GM23338 (cell line): ENCODE data around the gene CD300A. TPM values are rescaled to one million over a fixed set of nuclear protein-coding genes. Genes with fewer than 3 reads are reported as not detected.

Experiments
- ATAC-seq: fragments of 200-7000 bp; cut with Tn5 transposase; 3 replicates; pipeline ENCODE4 v1.9.1; 2020
- DNase-seq: peaks from one replicate; pipeline ENCODE4 v3.0.0-alpha.2; 2015; ENCODE audit warnings: low spot score
- H2AFZ ChIP-seq: fragments of 200-600 bp; sonication (generic); 2 replicates; pipeline ENCODE4 v1.8.0; 2016; ENCODE audit warnings: antibody characterized with exemption, mild to moderate bottlenecking, moderate library complexity
- H3F3A ChIP-seq: fragments of 200-600 bp; sonication (generic); replicated peaks from 2 replicates; pipeline ENCODE4 v1.8.0; 2017; ENCODE audit warnings: antibody characterized with exemption, mixed run types, low read depth
- H3K27ac ChIP-seq: fragments of 200-600 bp; sonication (generic); 2 replicates; pipeline ENCODE4 v1.6.1; 2016; ENCODE audit warnings: low read depth
- H3K27me3 ChIP-seq: fragments of 200-600 bp; sonication (generic); 2 replicates; pipeline ENCODE4 v1.8.0; 2016; ENCODE audit warnings: mild to moderate bottlenecking, mixed run types, moderate library complexity; ENCODE audit not compliant: insufficient read depth
- H3K36me3 ChIP-seq: fragments of 200-600 bp; sonication (generic); 2 replicates; pipeline ENCODE4 v1.8.0; 2016; ENCODE audit warnings: mild to moderate bottlenecking; ENCODE audit not compliant: insufficient read depth
- H3K4me1 ChIP-seq: fragments of 200-600 bp; sonication (generic); 2 replicates; pipeline ENCODE4 v1.8.0; 2016; ENCODE audit warnings: mild to moderate bottlenecking, moderate library complexity; ENCODE audit not compliant: insufficient read depth
- H3K4me2 ChIP-seq: fragments of 200-600 bp; sonication (generic); 2 replicates; pipeline ENCODE4 v1.7.1; 2017; ENCODE audit warnings: mixed run types
- H3K4me3 ChIP-seq: fragments of 200-600 bp; sonication (generic); 2 replicates; pipeline ENCODE4 v1.6.1; 2016; ENCODE audit warnings: mixed run types
- H3K79me2 ChIP-seq: fragments of 200-600 bp; sonication (generic); replicated peaks from 2 replicates; pipeline ENCODE4 v1.8.0; 2017; ENCODE audit warnings: mild to moderate bottlenecking; ENCODE audit not compliant: insufficient read depth
- H3K9me2 ChIP-seq: fragments of 200-600 bp; sonication (generic); 2 replicates; pipeline ENCODE4 v1.8.0; 2017; ENCODE audit not compliant: insufficient read depth
- H4K20me1 ChIP-seq: fragments of 200-600 bp; sonication (generic); replicated peaks from 2 replicates; pipeline ENCODE4 v1.8.0; 2017; ENCODE audit warnings: mild to moderate bottlenecking; ENCODE audit not compliant: insufficient read depth
- H3K27ac Mint-ChIP-seq: 2 replicates; pipeline ENCODE4 v1.8.0; 2020; ENCODE audit warnings: inconsistent platforms, mild to moderate bottlenecking, moderate library complexity, mixed read lengths
- H3K27me3 Mint-ChIP-seq: 3 replicates; pipeline ENCODE4 v1.8.0; 2022; ENCODE audit warnings: low read depth, mild to moderate bottlenecking, moderate library complexity, mixed read lengths, inconsistent platforms; ENCODE audit not compliant: insufficient read depth, poor library complexity
- H3K36me3 Mint-ChIP-seq: 3 replicates; pipeline ENCODE4 v1.8.0; 2021; ENCODE audit warnings: low read depth, mild to moderate bottlenecking, inconsistent platforms, moderate library complexity, mixed read lengths
- H3K4me1 Mint-ChIP-seq: 3 replicates; pipeline ENCODE4 v1.8.0; 2020; ENCODE audit warnings: mild to moderate bottlenecking, inconsistent platforms, mixed read lengths
- H3K4me3 Mint-ChIP-seq: 3 replicates; pipeline ENCODE4 v1.8.0; 2021; ENCODE audit warnings: moderate library complexity, mild to moderate bottlenecking, inconsistent platforms, mixed read lengths
- H3K9me3 Mint-ChIP-seq: 3 replicates; pipeline ENCODE4 v1.8.0; 2020; ENCODE audit warnings: moderate library complexity, mild to moderate bottlenecking, inconsistent platforms, mixed read lengths
- EZH2 ChIP-seq: fragments of 200-600 bp; sonication (generic); IDR thresholded peaks from one replicate; pipeline ENCODE4 v1.8.0; 2017; ENCODE audit warnings: antibody characterized with exemption, mild to moderate bottlenecking, low read depth; ENCODE audit not compliant: unreplicated experiment
- EZH2phosphoT487 ChIP-seq: fragments of 200-600 bp; sonication (generic); IDR thresholded peaks from one replicate; pipeline ENCODE4 v1.8.1; 2018; ENCODE audit warnings: antibody characterized with exemption; ENCODE audit not compliant: unreplicated experiment
- JUNB ChIP-seq: IDR thresholded peaks from one replicate; pipeline ENCODE4 v1.6.1; 2016; ENCODE audit warnings: antibody characterized with exemption; ENCODE audit not compliant: unreplicated experiment
- NANOG ChIP-seq: IDR thresholded peaks from 2 replicates; pipeline ENCODE4 v1.6.1; 2016; ENCODE audit warnings: antibody characterized with exemption, borderline replicate concordance
- ZNF114 ChIP-seq: fragments of 250-450 bp; sonication (Bioruptor Pico); IDR thresholded peaks from 2 replicates; pipeline ENCODE4 v1.5.0; 2020; ENCODE audit warnings: mild to moderate bottlenecking, moderate library complexity
- ZNF331 ChIP-seq: fragments of 250-450 bp; sonication (Bioruptor Pico); IDR thresholded peaks from 2 replicates; pipeline ENCODE4 v1.5.0; 2020; ENCODE audit warnings: low read depth, mild to moderate bottlenecking, moderate library complexity
- polyA plus RNA-seq: library from polyadenylated mRNA; unstranded; fragments of >200 nt; fragmentation: Nextera tagmentation; extraction: Ambion mirVana; gene quantifications from 2 replicates; pipeline ENCODE4 v1.2.1, GENCODE V29; 2016
- total RNA-seq: library from RNA; depleted of rRNA; stranded (reverse); fragments of >200 nt; shearing (Covaris generic); gene quantifications from 2 replicates; pipeline ENCODE4 v1.2.3, GENCODE V29; 2014
- TF ChIP-seq, protein P1 (sequence below): IDR thresholded peaks from 2 replicates; pipeline ENCODE4 v1.6.1; 2016; ENCODE audit warnings: antibody characterized with exemption
- TF ChIP-seq, protein P2 (sequence below), 2 experiments: fragments of 200-600 bp in 1 of 2; sonication (generic) in 1 of 2; conservative IDR thresholded peaks; 2 replicates each; pipeline versions ENCODE4 v1.5.1 to v1.6.1; 2016 to 2017; ENCODE audit warnings: antibody characterized with exemption in 2 of 2, low read depth in 2 of 2, mild to moderate bottlenecking in 2 of 2, moderate library complexity in 1 of 2
- TF ChIP-seq, protein P3 (sequence below): IDR thresholded peaks from one replicate; pipeline ENCODE4 v1.6.1; 2018; ENCODE audit warnings: antibody characterized with exemption; ENCODE audit not compliant: unreplicated experiment

The CD300A gene
- total and polyA plus RNA-seq, 2 experiments from 2014 or later: 0.37 to 0.45 TPM

DNA sequence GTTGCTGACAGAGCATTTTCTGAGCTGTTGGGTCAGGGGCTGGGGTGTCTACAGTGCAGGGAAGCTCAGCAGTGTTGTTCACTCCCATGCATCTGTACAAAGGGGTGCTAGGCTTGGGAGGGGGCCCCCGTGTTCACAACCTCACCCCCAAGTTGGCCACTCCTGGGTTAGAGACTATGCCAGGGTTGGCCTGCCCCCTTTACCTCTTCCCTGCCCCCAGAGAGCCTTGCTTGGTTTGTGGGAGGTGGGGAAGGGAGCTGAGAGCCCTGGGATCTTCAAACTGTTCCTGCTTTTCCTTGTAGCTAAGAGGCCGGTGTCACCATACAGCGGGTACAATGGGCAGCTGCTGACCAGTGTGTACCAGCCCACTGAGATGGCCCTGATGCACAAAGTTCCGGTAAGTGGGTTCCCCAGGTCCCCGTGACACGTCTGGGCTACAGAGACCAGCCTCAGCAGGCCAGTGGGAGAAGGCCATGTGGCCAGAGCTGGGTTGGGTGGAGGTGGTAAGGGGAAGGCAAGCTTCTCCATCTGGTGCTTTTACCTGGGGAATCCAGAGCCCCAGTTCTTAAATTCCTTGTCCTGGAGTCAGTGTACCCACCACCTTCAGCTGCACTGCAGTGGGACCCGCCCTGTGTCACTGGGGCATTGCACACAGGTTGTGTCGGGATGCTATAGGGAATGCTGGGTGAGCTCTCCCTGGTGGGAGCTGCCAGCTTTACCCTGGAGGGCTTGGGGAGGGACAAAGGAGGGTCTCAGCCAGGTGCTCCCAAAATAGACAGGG lies 22.7 kb upstream of the CD300A start (continued):
- TF ChIP-seq JUNB (no peak), EZH2 (no peak), NANOG (no peak), ZNF331 (CRISPR knock-in tag) (no peak), EZH2phosphoT487 (no peak), ZNF114 (CRISPR knock-in tag) (no peak)
- TF ChIP-seq, protein P1, sequence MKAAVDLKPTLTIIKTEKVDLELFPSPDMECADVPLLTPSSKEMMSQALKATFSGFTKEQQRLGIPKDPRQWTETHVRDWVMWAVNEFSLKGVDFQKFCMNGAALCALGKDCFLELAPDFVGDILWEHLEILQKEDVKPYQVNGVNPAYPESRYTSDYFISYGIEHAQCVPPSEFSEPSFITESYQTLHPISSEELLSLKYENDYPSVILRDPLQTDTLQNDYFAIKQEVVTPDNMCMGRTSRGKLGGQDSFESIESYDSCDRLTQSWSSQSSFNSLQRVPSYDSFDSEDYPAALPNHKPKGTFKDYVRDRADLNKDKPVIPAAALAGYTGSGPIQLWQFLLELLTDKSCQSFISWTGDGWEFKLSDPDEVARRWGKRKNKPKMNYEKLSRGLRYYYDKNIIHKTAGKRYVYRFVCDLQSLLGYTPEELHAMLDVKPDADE: no peak
- TF ChIP-seq, protein P2, sequence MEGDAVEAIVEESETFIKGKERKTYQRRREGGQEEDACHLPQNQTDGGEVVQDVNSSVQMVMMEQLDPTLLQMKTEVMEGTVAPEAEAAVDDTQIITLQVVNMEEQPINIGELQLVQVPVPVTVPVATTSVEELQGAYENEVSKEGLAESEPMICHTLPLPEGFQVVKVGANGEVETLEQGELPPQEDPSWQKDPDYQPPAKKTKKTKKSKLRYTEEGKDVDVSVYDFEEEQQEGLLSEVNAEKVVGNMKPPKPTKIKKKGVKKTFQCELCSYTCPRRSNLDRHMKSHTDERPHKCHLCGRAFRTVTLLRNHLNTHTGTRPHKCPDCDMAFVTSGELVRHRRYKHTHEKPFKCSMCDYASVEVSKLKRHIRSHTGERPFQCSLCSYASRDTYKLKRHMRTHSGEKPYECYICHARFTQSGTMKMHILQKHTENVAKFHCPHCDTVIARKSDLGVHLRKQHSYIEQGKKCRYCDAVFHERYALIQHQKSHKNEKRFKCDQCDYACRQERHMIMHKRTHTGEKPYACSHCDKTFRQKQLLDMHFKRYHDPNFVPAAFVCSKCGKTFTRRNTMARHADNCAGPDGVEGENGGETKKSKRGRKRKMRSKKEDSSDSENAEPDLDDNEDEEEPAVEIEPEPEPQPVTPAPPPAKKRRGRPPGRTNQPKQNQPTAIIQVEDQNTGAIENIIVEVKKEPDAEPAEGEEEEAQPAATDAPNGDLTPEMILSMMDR (conservative IDR thresholded peaks at IDR 0.05; ENCODE audit: low read depth in 2 of 2): no peak

DNA sequence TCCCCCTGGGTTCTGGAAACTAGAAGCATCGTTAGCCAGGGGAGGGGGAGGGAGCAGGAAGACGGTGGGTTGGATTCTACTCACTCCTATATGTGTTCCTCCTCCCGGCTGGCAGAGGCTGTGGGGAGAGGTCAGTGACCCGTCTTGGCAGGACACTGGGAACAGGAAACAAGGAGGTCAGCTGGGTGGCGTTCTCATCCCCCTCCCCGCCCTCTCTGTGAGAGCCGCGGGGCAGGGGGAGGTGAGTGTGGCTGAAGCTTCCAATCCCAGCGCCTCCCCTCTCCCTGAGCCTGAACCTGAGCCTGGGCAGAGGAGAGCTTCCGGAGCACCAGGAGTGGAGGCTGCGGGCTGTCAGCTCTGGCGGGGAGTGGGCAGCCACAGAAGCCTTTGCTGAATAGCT lies 22.0 kb upstream of the CD300A start:
- peaks cover 21% of the 10 kb centered on the region for H3K4me1 Mint-ChIP-seq
- Histone ChIP-seq H2AFZ (no peak overlapping the region), H3K4me2 (peak overlapping the region; percentile 60), H3K79me2 (no peaks in the 10 kb centered on the region), H3K36me3 (no peaks in the 10 kb centered on the region), H3K27me3 (no peaks in the 10 kb centered on the region), H3F3A (no peaks in the 10 kb centered on the region), H3K9me2 (no peaks in the 10 kb centered on the region), H3K27ac (no peak overlapping the region), H3K4me1 (peaks cover 12% of the 10 kb centered on the region; the same call in 1 of the 2 replicates), H3K4me3 (0 out of 2 replicates have a peak overlapping the region, but pooled peaks have one; percentile 7), H4K20me1 (no peaks in the 10 kb centered on the region)
- ATAC-seq (peak; percentile 28), DNase-seq (no peak)
- H3K36me3 Mint-ChIP-seq: peaks cover 7% of the 10 kb centered on the region; the same call in 2 of the 3 replicates
- peaks cover 5% of the 10 kb centered on the region for H3K27me3 Mint-ChIP-seq
- 0 out of 3 replicates have a peak overlapping the region, but pooled peaks have one; percentile 16 for H3K4me3 Mint-ChIP-seq
- no peak for TF ChIP-seq EZH2
- no peak for TF ChIP-seq JUNB
- TF ChIP-seq NANOG: no peak
- TF ChIP-seq ZNF331 (CRISPR knock-in tag): no peak
- H3K27ac Mint-ChIP-seq: no peak overlapping the region
- no peaks in the 10 kb centered on the region for H3K9me3 Mint-ChIP-seq

DNA sequence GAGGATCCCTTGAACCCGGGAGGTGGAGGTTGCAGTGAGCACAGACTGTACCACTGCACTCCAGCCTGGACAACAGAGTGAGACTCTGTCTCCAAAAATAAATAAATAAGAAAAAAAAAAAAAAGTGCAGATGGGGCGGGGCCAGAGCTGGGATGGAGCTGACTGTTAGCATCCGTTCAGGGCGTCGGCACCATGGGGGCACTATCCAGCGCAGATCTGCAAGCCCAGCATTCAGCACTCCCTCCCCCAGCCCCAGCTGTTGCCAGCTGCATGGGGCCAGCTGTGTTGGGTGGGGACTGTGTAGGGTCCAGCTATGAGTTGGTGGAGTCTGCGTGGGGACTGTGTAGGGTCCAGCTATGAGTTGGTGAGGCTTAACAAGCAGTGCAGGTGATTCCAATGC lies 21.3 kb upstream of the CD300A start:
- ATAC-seq (no peak), DNase-seq (no peak)
- Histone ChIP-seq H3K4me1 (peaks cover 12% of the 10 kb centered on the region; the same call in 1 of the 2 replicates), H4K20me1 (no peaks in the 10 kb centered on the region), H3K27ac (no peak overlapping the region), H3K79me2 (no peaks in the 10 kb centered on the region), H3K9me2 (no peaks in the 10 kb centered on the region), H3K27me3 (no peaks in the 10 kb centered on the region), H2AFZ (no peak overlapping the region), H3F3A (no peaks in the 10 kb centered on the region), H3K4me2 (no peak overlapping the region), H3K4me3 (no peak overlapping the region), H3K36me3 (no peaks in the 10 kb centered on the region)
- Mint-ChIP-seq H3K4me1 (peaks cover 21% of the 10 kb centered on the region), H3K36me3 (peaks cover 4% of the 10 kb centered on the region; the same call in 2 of the 3 replicates), H3K9me3 (no peaks in the 10 kb centered on the region), H3K4me3 (no peak overlapping the region), H3K27me3 (peaks cover 5% of the 10 kb centered on the region), H3K27ac (no peak overlapping the region)
- no peak for TF ChIP-seq ZNF331 (CRISPR knock-in tag)
- TF ChIP-seq, protein P3, sequence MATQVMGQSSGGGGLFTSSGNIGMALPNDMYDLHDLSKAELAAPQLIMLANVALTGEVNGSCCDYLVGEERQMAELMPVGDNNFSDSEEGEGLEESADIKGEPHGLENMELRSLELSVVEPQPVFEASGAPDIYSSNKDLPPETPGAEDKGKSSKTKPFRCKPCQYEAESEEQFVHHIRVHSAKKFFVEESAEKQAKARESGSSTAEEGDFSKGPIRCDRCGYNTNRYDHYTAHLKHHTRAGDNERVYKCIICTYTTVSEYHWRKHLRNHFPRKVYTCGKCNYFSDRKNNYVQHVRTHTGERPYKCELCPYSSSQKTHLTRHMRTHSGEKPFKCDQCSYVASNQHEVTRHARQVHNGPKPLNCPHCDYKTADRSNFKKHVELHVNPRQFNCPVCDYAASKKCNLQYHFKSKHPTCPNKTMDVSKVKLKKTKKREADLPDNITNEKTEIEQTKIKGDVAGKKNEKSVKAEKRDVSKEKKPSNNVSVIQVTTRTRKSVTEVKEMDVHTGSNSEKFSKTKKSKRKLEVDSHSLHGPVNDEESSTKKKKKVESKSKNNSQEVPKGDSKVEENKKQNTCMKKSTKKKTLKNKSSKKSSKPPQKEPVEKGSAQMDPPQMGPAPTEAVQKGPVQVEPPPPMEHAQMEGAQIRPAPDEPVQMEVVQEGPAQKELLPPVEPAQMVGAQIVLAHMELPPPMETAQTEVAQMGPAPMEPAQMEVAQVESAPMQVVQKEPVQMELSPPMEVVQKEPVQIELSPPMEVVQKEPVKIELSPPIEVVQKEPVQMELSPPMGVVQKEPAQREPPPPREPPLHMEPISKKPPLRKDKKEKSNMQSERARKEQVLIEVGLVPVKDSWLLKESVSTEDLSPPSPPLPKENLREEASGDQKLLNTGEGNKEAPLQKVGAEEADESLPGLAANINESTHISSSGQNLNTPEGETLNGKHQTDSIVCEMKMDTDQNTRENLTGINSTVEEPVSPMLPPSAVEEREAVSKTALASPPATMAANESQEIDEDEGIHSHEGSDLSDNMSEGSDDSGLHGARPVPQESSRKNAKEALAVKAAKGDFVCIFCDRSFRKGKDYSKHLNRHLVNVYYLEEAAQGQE: no peak
